Measurements from ENCODE around the gene SLTM.
"Not testable (repeated sequence)": the region's sequence is repeated elsewhere in the genome, so short reads cannot be mapped to it uniquely, and the experiment has no call there.

SLTM gene

DNA sequence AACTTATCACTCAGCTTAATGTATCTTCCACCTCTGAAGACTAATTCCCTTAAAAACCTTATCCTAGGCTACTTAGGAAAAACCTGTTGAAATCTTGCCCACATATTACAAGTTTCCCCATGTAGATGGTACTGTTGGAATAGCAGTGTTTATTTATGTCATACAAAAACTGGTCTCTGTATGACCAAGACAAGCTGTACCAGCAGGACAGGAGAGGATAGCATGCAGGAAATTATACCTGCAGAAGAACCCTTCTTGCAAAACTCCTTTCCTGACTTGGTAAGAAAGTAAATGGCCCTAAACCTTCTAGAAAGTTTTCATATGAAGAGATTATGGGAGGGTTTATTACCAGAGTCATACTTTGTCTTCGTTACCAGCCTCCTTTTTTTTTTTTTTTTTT lies 28.7 kb upstream of the SLTM start:
- TF ChIP-seq POLR2A (IDR thresholded peaks at IDR 0.05; ENCODE audit: low read depth, low read length) (no peak), POU2F2 (IDR thresholded peaks at IDR 0.05; ENCODE audit: low read depth, low read length) (no peak), TAF1 (IDR thresholded peaks at IDR 0.05; ENCODE audit: low read depth, low read length) (no peak), POLR2AphosphoS5 (IDR thresholded peaks at IDR 0.05; ENCODE audit: low read depth, low read length) (no peak), PAX5 (IDR thresholded peaks at IDR 0.05; ENCODE audit: insufficient read depth, low read length, severe bottlenecking) (no peak), SPI1 (IDR thresholded peaks at IDR 0.05; ENCODE audit: low read depth, low read length) (no peak)
- no peak for FAIRE-seq

DNA sequence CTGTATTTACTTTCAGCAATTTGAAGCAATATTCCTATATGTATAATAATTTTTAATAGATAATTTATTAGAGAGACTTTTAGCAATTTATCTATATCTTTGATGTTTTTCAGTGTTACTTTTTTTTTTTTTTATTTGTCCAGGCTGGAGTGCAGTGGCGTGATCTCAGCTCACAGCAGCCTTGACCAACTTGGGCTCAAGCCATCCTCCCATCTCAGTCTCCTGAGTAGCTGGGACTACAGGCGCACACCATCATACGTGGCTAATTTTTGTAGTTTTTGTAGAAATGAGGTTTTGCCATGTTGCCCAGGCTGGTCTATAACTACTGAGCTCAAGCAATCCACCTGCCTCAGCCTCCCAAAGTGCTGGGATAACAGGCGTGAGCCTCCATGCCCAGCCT lies 25.3 kb upstream of the SLTM start:
- FAIRE-seq (no peak), DNase-seq (ENCODE audit: insufficient read length, low spot score) (no peak)
- no peak for TF ChIP-seq POLR2A (IDR thresholded peaks at IDR 0.05; ENCODE audit: low read depth, low read length)
- no peak for TF ChIP-seq PAX5 (IDR thresholded peaks at IDR 0.05; ENCODE audit: insufficient read depth, low read length, severe bottlenecking)
- no peak for TF ChIP-seq POLR2AphosphoS5 (IDR thresholded peaks at IDR 0.05; ENCODE audit: low read depth, low read length)
- no peak for TF ChIP-seq SPI1 (IDR thresholded peaks at IDR 0.05; ENCODE audit: low read depth, low read length)
- TF ChIP-seq TAF1 (IDR thresholded peaks at IDR 0.05; ENCODE audit: low read depth, low read length) = no peak
- TF ChIP-seq POU2F2 (IDR thresholded peaks at IDR 0.05; ENCODE audit: low read depth, low read length) = no peak

More for the DNA sequence above, 28.7 kb upstream of the SLTM start:
- DNase-seq (ENCODE audit: insufficient read length, low spot score) = no peak

DNA sequence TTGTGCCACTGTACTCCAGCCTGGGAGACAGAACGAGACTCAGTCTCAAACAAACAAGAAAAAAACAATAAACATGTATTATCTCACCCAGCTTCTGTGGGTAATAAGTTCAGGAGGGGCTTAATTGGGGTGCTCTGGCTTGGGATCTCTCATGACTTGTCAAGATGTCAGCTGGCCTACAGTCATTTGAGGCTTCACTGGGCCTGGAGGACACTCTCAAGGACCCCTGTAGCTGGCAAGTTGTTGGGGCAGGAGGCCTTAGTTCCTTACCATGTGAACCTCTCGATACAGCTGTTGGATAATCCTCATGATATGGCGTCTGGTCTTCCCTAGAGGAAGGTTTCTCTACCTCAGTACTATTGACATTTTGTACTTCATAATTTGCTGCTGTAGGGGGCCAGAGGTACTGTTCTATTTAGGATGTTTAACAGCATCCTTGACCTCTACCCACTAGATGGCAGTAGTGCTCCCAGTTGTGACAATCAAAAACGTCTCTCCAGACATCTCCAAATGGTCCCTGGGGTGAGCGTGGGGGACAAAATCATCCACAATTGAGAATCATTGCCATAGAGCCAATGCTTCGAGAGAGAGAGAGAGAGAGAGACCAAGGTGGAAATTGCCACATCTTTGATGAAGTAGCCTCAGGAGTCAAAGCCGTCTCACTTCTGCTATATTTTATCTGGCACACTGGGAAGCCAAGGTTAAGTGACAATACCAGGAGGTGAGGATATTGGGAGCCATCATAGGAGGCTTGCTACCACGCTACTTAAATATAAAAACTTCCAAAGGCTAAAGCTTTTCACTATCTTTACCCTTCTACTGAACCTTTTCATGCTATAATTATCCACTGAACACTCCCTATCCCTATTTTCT lies 23.9 kb upstream of the SLTM start:
- DNase-seq (ENCODE audit: insufficient read length, low spot score) (peak; percentile 30), FAIRE-seq (peak; percentile 95)
- no peak for TF ChIP-seq TAF1 (IDR thresholded peaks at IDR 0.05; ENCODE audit: low read depth, low read length)
- TF ChIP-seq POLR2AphosphoS5 (IDR thresholded peaks at IDR 0.05; ENCODE audit: low read depth, low read length) = no peak
- no peak for TF ChIP-seq PAX5 (IDR thresholded peaks at IDR 0.05; ENCODE audit: insufficient read depth, low read length, severe bottlenecking)
- TF ChIP-seq POU2F2 (IDR thresholded peaks at IDR 0.05; ENCODE audit: low read depth, low read length) = no peak
- no peak for TF ChIP-seq SPI1 (IDR thresholded peaks at IDR 0.05; ENCODE audit: low read depth, low read length)
- no peak for TF ChIP-seq POLR2A (IDR thresholded peaks at IDR 0.05; ENCODE audit: low read depth, low read length)

DNA sequence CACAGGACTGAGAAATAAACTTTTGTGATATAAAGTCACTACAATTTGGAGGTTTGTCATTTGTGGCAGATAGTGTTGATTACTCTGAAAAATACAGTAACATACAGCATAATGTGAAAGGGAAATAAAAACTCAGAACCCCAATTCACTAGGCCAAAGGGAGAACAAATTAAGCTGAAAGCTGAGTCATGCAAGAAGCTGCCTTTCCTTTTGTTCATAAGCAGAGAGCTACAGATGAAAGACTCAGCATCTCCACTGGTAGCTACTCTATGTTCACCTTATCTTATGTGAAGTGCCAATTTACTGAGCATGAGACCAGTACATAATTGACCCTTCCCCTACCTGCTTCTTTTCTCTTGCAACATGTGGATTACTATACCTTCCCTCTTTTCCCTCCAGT lies 19.3 kb upstream of the SLTM start:
- no peak for TF ChIP-seq POLR2A (IDR thresholded peaks at IDR 0.05; ENCODE audit: low read depth, low read length)
- no peak for TF ChIP-seq TAF1 (IDR thresholded peaks at IDR 0.05; ENCODE audit: low read depth, low read length)
- TF ChIP-seq POU2F2 (IDR thresholded peaks at IDR 0.05; ENCODE audit: low read depth, low read length) = no peak
- TF ChIP-seq PAX5 (IDR thresholded peaks at IDR 0.05; ENCODE audit: insufficient read depth, low read length, severe bottlenecking) = no peak
- TF ChIP-seq SPI1 (IDR thresholded peaks at IDR 0.05; ENCODE audit: low read depth, low read length) = no peak
- TF ChIP-seq POLR2AphosphoS5 (IDR thresholded peaks at IDR 0.05; ENCODE audit: low read depth, low read length) = no peak
- FAIRE-seq = no peak

DNA sequence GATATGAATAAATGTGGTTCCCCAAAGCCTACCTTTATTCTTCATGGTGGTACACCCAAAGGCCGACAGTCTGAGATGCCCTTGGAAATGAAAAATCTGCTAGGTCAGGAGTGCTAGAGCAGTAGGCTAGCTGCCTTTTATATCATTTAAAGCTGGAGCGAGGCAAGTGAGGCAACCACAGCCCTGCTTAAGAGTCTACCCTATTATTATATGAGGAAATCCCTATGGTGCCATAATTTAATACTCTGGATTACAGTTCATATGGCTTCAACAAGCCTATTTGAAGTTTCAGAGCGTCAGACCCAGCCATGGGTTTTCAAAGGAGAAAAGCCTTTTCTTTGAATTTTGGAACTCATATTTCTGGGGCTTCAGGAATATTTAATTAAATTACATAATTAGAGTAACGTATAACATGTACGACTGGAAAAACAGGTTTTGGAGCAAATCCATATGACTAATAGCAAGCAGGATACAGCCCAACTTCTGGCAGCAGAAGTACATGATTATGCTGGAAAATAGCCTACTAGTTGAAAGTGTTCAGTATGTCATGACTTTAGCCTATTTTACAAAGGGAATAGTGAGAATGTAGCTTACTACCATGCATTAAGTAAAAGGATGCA lies 18.0 kb upstream of the SLTM start:
- TF ChIP-seq POU2F2 (IDR thresholded peaks at IDR 0.05; ENCODE audit: low read depth, low read length) (no peak), PAX5 (IDR thresholded peaks at IDR 0.05; ENCODE audit: insufficient read depth, low read length, severe bottlenecking) (no peak), SPI1 (IDR thresholded peaks at IDR 0.05; ENCODE audit: low read depth, low read length) (no peak), POLR2AphosphoS5 (IDR thresholded peaks at IDR 0.05; ENCODE audit: low read depth, low read length) (no peak), POLR2A (IDR thresholded peaks at IDR 0.05; ENCODE audit: low read depth, low read length) (no peak), TAF1 (IDR thresholded peaks at IDR 0.05; ENCODE audit: low read depth, low read length) (no peak)
- FAIRE-seq (no peak), DNase-seq (ENCODE audit: insufficient read length, low spot score) (no peak)

More for the DNA sequence above, 19.3 kb upstream of the SLTM start:
- DNase-seq (ENCODE audit: insufficient read length, low spot score) = no peak

DNA sequence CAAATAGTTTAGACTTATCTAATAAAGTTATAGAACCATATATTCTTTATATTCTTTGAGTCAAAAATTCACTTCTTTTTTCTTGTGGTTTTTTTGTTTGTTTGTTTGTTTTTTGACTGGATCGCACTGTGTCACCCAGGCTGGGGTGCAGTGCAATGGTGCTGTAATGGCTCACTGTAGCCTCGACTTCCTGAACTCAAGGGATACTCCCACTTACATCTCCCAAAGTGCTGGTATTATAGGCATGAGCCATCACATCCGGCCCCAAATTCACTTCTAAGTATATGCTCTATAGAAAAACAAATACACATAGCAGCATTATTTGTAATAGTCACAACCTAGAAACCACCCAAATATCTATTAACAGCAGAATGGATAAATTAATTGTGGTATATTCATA lies 13.7 kb upstream of the SLTM start:
- FAIRE-seq (no peak), DNase-seq (ENCODE audit: insufficient read length, low spot score) (no peak)
- TF ChIP-seq POU2F2 (IDR thresholded peaks at IDR 0.05; ENCODE audit: low read depth, low read length) (no peak), POLR2AphosphoS5 (IDR thresholded peaks at IDR 0.05; ENCODE audit: low read depth, low read length) (no peak), POLR2A (IDR thresholded peaks at IDR 0.05; ENCODE audit: low read depth, low read length) (no peak), SPI1 (IDR thresholded peaks at IDR 0.05; ENCODE audit: low read depth, low read length) (no peak), TAF1 (IDR thresholded peaks at IDR 0.05; ENCODE audit: low read depth, low read length) (no peak), PAX5 (IDR thresholded peaks at IDR 0.05; ENCODE audit: insufficient read depth, low read length, severe bottlenecking) (no peak)

DNA sequence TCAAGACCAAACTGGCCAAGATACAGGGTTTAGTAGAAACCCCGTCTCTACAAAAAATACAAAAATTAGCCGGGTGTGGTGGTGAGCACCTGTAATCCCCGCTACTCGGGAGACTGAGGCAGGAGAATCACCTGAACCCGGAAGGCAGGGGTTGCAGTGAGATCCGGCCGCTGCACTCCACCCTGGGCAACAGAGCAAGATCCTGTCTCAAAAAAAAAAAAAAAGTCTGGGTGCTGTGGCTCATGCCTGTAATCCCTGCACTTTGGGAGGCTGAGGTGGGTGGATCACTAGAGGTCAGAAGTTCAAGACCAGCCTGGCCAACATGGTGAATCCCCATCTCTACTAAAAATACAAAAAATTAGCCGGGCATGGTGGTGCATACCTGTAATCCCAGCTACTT lies 1.5 kb upstream of the SLTM start:
- DNase-seq (ENCODE audit: insufficient read length, low spot score); FAIRE-seq: not testable (repeated sequence)

DNA sequence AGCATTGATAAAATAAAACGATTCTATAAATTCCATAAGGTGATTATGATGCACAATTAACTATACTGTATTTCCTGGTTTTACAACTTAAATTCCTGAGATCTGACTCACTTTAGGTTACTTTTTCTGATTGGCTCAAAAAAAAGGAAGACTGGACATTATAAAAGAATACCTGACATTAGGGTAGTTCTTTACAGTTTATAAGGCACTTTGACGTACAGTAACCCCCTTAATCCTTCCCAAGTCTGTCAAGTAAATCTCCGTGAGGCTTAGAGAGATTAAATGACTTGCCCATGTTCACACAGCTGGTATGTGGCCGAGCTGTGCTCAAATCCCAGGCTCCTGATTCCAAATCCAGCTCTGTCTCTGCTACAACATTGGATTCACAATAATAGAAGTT lies 1.0 kb upstream of the SLTM start:
- DNase-seq (ENCODE audit: insufficient read length, low spot score) (no peak), FAIRE-seq (no peak)
- TF ChIP-seq POLR2A (IDR thresholded peaks at IDR 0.05; ENCODE audit: low read depth, low read length) (no peak), TAF1 (IDR thresholded peaks at IDR 0.05; ENCODE audit: low read depth, low read length) (no peak), SPI1 (IDR thresholded peaks at IDR 0.05; ENCODE audit: low read depth, low read length) (no peak), POU2F2 (IDR thresholded peaks at IDR 0.05; ENCODE audit: low read depth, low read length) (no peak), PAX5 (IDR thresholded peaks at IDR 0.05; ENCODE audit: insufficient read depth, low read length, severe bottlenecking) (no peak), POLR2AphosphoS5 (IDR thresholded peaks at IDR 0.05; ENCODE audit: low read depth, low read length) (no peak)

DNA sequence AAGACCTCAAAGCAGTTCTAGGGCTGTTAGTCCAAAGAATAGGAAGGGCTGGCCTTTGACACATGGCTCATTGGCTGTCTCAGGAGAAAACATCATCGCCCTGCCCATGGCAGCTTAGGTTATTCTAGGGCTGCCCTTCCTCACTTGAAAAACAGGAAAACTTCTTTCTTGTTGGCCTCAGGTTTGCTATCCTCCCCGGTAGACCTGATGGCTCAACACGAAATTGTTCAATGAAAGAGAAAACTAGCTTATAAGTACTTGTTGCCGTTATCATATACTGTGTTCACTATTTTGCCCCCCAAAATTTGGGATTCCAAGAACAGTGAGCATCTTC lies 602 bp upstream of the SLTM start:
- FAIRE-seq = no peak
- DNase-seq (ENCODE audit: insufficient read length, low spot score) = no peak
- TF ChIP-seq POU2F2 (IDR thresholded peaks at IDR 0.05; ENCODE audit: low read depth, low read length) (no peak), POLR2A (IDR thresholded peaks at IDR 0.05; ENCODE audit: low read depth, low read length) (no peak), TAF1 (IDR thresholded peaks at IDR 0.05; ENCODE audit: low read depth, low read length) (no peak), POLR2AphosphoS5 (IDR thresholded peaks at IDR 0.05; ENCODE audit: low read depth, low read length) (no peak), SPI1 (IDR thresholded peaks at IDR 0.05; ENCODE audit: low read depth, low read length) (no peak), PAX5 (IDR thresholded peaks at IDR 0.05; ENCODE audit: insufficient read depth, low read length, severe bottlenecking) (no peak)

Measured in GM12891 (cell line).